Esophagus muscularis mucosa (tissue), 4 donors: ENCODE data around the gene GPRIN3.

ENCODE experiments used
- EP300 ChIP-seq: sonication (generic); formaldehyde crosslinking; IDR thresholded peaks from one replicate; pipeline ENCODE4 v1.6.1; 2017; ENCODE audit warnings: antibody characterized with exemption
- POLR2A ChIP-seq: fragments of 450-650 bp; IDR thresholded peaks from one replicate; pipeline ENCODE4 v1.6.1; 2017; ENCODE audit warnings: antibody characterized with exemption, moderate library complexity, mild to moderate bottlenecking, low read depth
- POLR2AphosphoS5 ChIP-seq, 2 donors: sonication (generic); formaldehyde crosslinking; IDR thresholded peaks; one replicate each; pipeline ENCODE4 v1.6.1; 2017; ENCODE audit warnings: antibody characterized with exemption in 2 of 2
- TF ChIP-seq, protein P1 (sequence below), 3 experiments: fragments of 200-600 bp in 2 of 3; fragments of 450-650 bp in 1 of 3; sonication (generic) in 2 of 3; IDR thresholded peaks; one replicate each; pipeline ENCODE4 v1.5.1; 2017 to 2019; ENCODE audit warnings: antibody characterized with exemption in 3 of 3, mild to moderate bottlenecking in 2 of 3, moderate library complexity in 1 of 3

DNA sequence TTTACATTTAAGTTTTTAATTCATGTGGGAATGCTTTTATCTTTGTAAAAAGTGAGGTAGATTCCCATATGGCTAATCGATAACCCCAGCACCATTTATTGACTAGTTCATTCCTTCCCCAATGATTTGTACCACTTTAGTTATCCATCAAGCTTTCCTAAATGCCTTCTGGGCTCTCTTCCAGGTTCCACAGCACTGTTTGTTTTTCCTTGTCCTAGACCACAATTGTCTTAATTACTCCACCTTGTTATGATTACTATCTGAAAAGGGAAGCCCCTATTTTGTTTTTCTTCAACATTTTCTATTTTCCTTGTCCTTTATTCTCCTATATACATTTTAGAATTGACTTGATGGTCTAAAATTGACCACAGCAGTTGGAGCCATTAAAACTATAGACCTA is 48.5 kb upstream of the GPRIN3 start:
- TF ChIP-seq, protein P1, sequence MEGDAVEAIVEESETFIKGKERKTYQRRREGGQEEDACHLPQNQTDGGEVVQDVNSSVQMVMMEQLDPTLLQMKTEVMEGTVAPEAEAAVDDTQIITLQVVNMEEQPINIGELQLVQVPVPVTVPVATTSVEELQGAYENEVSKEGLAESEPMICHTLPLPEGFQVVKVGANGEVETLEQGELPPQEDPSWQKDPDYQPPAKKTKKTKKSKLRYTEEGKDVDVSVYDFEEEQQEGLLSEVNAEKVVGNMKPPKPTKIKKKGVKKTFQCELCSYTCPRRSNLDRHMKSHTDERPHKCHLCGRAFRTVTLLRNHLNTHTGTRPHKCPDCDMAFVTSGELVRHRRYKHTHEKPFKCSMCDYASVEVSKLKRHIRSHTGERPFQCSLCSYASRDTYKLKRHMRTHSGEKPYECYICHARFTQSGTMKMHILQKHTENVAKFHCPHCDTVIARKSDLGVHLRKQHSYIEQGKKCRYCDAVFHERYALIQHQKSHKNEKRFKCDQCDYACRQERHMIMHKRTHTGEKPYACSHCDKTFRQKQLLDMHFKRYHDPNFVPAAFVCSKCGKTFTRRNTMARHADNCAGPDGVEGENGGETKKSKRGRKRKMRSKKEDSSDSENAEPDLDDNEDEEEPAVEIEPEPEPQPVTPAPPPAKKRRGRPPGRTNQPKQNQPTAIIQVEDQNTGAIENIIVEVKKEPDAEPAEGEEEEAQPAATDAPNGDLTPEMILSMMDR (IDR thresholded peaks at IDR 0.05), result no peak
- TF ChIP-seq POLR2AphosphoS5 (IDR thresholded peaks at IDR 0.05), result no peak
- TF ChIP-seq POLR2A, result no peak
- no peak for TF ChIP-seq EP300
